ENCODE results near the gene RBP2. TPM values are rescaled to one million over a fixed set of nuclear protein-coding genes. Genes with fewer than 3 reads are reported as not detected.
A peak's percentile ranks its signal among the peaks of the same experiment; 100 is the strongest.
"Not testable (repeated sequence)": the region's sequence is repeated elsewhere in the genome, so short reads cannot be mapped to it uniquely, and the experiment has no call there.

RBP2 gene
- total RNA-seq, 2 donors from 2014 or later, result not detected

GRCh38 chr3:139416275-139416674 lies 60.0 kb downstream of the RBP2 start:
- H3K4me1 Mint-ChIP-seq, result no peaks in the 10 kb centered on the region
- no peaks in the 10 kb centered on the region for H3K27me3 ChIP-seq (ENCODE audit: control insufficient read depth, insufficient read depth, low read length, poor library complexity, severe bottlenecking)
- H3K36me3 ChIP-seq (ENCODE audit: control insufficient read depth, insufficient read depth, low read length), result no peaks in the 10 kb centered on the region
- TF ChIP-seq CTCF (conservative IDR thresholded peaks at IDR 0.05), result no peak
- no peaks in the 10 kb centered on the region for H3K4me1 ChIP-seq (ENCODE audit: control insufficient read depth, insufficient read depth, low read length)
- H3K4me3 ChIP-seq (ENCODE audit: low read length), result no peak overlapping the region
- no peak overlapping the region for H3K4me3 Mint-ChIP-seq
- no peak overlapping the region for H3K27ac ChIP-seq (ENCODE audit: low read depth, low read length)
- no peak for DNase-seq
- H3K27ac Mint-ChIP-seq, result no peak overlapping the region
- 100% methylated on average over 1 of the region's 1 CpG; no CpG with 5 or more reads in 1 of the 2 experiments for WGBS, 2 experiments (ENCODE audit: insufficient coverage in 1 of 2, insufficient read length in 1 of 2)
- H3K27me3 Mint-ChIP-seq (ENCODE audit: insufficient read depth), result peaks cover 15% of the 10 kb centered on the region
- H3K36me3 Mint-ChIP-seq (ENCODE audit: low read depth), result peaks cover 7% of the 10 kb centered on the region
- peaks cover 28% of the 10 kb centered on the region for H3K9me3 Mint-ChIP-seq
- H3K9ac ChIP-seq (ENCODE audit: extremely low read depth, low read length, poor library complexity, severe bottlenecking), result no peak overlapping the region
- H3K9me3 ChIP-seq (ENCODE audit: control insufficient read depth, low read length), result peaks cover 36% of the 10 kb centered on the region

DNA sequence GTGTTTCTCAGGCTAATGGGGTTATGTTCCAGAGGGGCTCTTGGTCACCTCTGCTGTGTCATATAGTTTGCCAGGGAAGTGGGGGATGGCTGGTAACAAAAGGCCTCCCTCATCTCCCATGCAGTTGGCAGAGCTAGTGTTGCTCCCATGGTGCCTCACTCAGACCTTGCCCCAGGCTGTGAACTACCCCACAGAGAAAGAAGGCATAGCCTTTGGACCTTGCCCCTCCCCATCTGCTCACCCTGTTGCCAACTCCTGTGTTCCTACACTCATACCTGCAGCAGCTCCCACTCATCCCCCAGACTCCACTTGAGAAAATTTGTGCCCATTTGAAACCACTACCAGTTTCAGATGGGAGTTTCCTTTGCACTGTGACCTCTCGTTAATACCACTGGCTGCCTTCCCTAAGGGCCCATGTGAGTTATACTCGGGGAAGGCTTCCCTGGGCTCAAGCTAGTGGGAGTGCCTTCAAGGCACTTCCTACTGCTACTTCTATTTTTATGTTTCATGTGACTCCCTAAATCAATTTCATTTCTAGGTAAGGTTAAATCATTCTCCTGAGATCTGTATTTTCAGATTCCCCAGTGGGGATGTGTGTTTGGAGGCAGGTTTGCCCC lies 61.6 kb downstream of the RBP2 start:
- H3K9me3 Mint-ChIP-seq, result peaks cover 39% of the 10 kb centered on the region
- TF ChIP-seq CTCF (conservative IDR thresholded peaks at IDR 0.05), result no peak
- H3K9ac ChIP-seq (ENCODE audit: extremely low read depth, low read length, poor library complexity, severe bottlenecking), result no peak overlapping the region
- H3K4me3 Mint-ChIP-seq, result no peak overlapping the region
- peaks cover 7% of the 10 kb centered on the region for H3K36me3 Mint-ChIP-seq (ENCODE audit: low read depth)
- no peak overlapping the region for H3K27ac ChIP-seq (ENCODE audit: low read depth, low read length)
- no peaks in the 10 kb centered on the region for H3K4me1 ChIP-seq (ENCODE audit: control insufficient read depth, insufficient read depth, low read length)
- 85 to 92% methylated on average over 2 of the region's 2 CpGs for WGBS, 2 experiments (ENCODE audit: insufficient coverage in 1 of 2, insufficient read length in 1 of 2)
- H3K36me3 ChIP-seq (ENCODE audit: control insufficient read depth, insufficient read depth, low read length), result no peaks in the 10 kb centered on the region
- H3K4me1 Mint-ChIP-seq, result no peaks in the 10 kb centered on the region
- peaks cover 15% of the 10 kb centered on the region for H3K27me3 Mint-ChIP-seq (ENCODE audit: insufficient read depth)
- no peak overlapping the region for H3K27ac Mint-ChIP-seq
- no peaks in the 10 kb centered on the region for H3K27me3 ChIP-seq (ENCODE audit: control insufficient read depth, insufficient read depth, low read length, poor library complexity, severe bottlenecking)
- DNase-seq, result no peak
- H3K4me3 ChIP-seq (ENCODE audit: low read length), result no peak overlapping the region
- H3K9me3 ChIP-seq (ENCODE audit: control insufficient read depth, low read length), result peaks cover 36% of the 10 kb centered on the region

DNA sequence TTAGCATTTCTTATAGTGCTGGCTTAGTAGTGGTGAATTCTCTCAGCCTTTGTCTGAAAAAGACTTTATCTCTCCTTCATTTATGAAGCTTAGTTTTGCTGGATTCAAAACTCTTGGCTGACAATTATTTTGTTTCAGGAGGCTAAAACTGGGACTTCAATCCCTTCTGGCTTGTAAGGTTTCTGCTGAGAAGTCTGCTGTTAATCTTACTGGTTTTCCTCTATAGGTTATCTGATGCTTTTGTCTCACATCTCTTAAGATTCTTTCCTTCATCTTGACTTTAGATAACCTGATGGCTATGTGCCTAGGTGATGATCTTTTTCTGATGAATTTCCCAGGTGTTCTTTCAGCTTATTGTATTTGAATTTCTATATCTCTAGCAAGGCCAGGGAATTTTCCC lies 63.4 kb downstream of the RBP2 start:
- not testable (repeated sequence) for H3K27ac Mint-ChIP-seq; H3K36me3 ChIP-seq (ENCODE audit: control insufficient read depth, insufficient read depth, low read length); H3K4me1 ChIP-seq (ENCODE audit: control insufficient read depth, insufficient read depth, low read length); DNase-seq; H3K36me3 Mint-ChIP-seq (ENCODE audit: low read depth); H3K9ac ChIP-seq (ENCODE audit: extremely low read depth, low read length, poor library complexity, severe bottlenecking); H3K27ac ChIP-seq (ENCODE audit: low read depth, low read length); H3K27me3 ChIP-seq (ENCODE audit: control insufficient read depth, insufficient read depth, low read length, poor library complexity, severe bottlenecking); H3K4me3 Mint-ChIP-seq; H3K4me1 Mint-ChIP-seq
- Mint-ChIP-seq H3K27me3 (ENCODE audit: insufficient read depth) (peaks cover 15% of the 10 kb centered on the region), H3K9me3 (peaks cover 56% of the 10 kb centered on the region)
- Histone ChIP-seq H3K9me3 (ENCODE audit: control insufficient read depth, low read length) (peaks cover 36% of the 10 kb centered on the region), H3K4me3 (ENCODE audit: low read length) (peak overlapping the region; percentile 28)

Other genes with a start within 250 kb of the RBP2 start
- gene MRPS22, start 132.5 kb downstream of the RBP2 start, total RNA-seq, result 10 to 100 TPM; 34.8 to 38.7 TPM
- 100 to 1,000 TPM; 161 to 184 TPM for gene COPB2, start 86.9 kb downstream of the RBP2 start, total RNA-seq
- 10 to 100 TPM; 77.9 to 80.6 TPM for gene RBP1, start 63.2 kb upstream of the RBP2 start, total RNA-seq
- 1 to 10 TPM; 1.2 to 1.6 TPM for gene NMNAT3, start 201.5 kb upstream of the RBP2 start, total RNA-seq